ENCODE data around the gene CFAP61. TPM values are rescaled to one million over a fixed set of nuclear protein-coding genes. Genes with fewer than 3 reads are reported as not detected.

CFAP61 gene
- total RNA-seq, 6 donors from 2014 or later = 0.37 to 14.3 (median 6.1) TPM

- Histone ChIP-seq H3K27me3 (no peaks in the 10 kb centered on the region), H3K4me1 (no peaks in the 10 kb centered on the region), H3K27ac (no peak overlapping the region), H3K4me3 (no peak overlapping the region), H3K9me3 (no peaks in the 10 kb centered on the region), H3K36me3 (no peaks in the 10 kb centered on the region)
- DNase-seq (no peak), ATAC-seq (ENCODE audit: low FRiP score in 2 of 2) (no peak)
- TF ChIP-seq POLR2AphosphoS5 (IDR thresholded peaks at IDR 0.05) = no peak
- TF ChIP-seq CTCF (IDR thresholded peaks at IDR 0.05) = no peak
- TF ChIP-seq POLR2A (IDR thresholded peaks at IDR 0.05) = no peak
- TF ChIP-seq EP300 (IDR thresholded peaks at IDR 0.05) = no peak
- WGBS, 2 donors = 52 to 53% methylated on average over 6 of the region's 6 CpGs
Observed at GRCh38 chr20:20253744-20254330, 201.5 kb downstream of the CFAP61 start.

DNA sequence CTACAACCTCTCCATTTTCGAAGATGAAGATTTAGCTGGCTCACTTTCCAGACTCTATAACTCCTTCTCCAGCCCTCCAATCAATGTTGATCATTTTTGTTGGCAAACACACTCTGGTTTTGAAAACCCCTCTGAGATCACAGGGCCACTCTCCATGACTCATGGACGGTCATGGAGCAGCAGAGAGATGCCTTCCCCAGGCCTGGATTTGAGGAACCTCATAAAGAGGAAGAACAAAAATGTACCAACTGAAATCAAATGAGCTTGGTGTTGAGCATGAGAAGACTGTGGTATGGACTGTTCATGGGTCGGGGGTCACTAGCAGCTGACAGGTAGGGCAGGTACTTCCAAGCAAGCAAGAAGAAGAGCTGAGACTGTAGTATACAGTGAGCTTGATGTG, 202.8 kb downstream of the CFAP61 start:
- peak; percentile 31 to 76 for ATAC-seq (ENCODE audit: low FRiP score in 2 of 2)
- TF ChIP-seq POLR2A (IDR thresholded peaks at IDR 0.05) (peak in 1 of 4 donors; percentile 18), EP300 (IDR thresholded peaks at IDR 0.05) (no peak)
- DNase-seq = peak in 1 of 2 donors; percentile 54

DNA sequence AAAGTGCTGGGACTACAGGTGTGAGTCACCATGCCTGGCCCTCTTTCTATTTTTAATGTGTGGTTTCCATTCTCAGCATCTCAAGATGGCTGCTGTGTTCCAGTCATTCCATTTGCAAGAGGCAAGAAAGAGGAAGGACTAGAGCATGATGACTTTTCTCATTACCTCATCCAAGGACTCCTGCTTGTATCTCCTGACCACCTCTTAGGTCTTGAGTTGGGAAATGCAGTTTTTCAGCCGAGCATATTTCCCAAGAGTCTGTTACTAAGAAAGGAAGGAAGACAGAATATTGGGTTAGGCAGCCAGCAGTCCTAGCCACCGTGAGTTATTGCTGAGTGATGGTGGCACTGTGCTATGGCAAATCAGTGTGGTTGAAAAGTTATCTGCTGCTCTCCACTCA, 207.2 kb downstream of the CFAP61 start:
- Histone ChIP-seq H3K27ac (peak overlapping the region in 1 of 4 donors; percentile 7), H3K36me3 (no peaks in the 10 kb centered on the region), H3K27me3 (no peaks in the 10 kb centered on the region), H3K4me3 (no peak overlapping the region), H3K4me1 (no peaks in the 10 kb centered on the region), H3K9me3 (no peaks in the 10 kb centered on the region)
- 28 to 54% methylated on average over 2 of the region's 2 CpGs for WGBS, 2 donors
- TF ChIP-seq POLR2A (IDR thresholded peaks at IDR 0.05) = peak in 1 of 4 donors; percentile 34
- TF ChIP-seq CTCF (IDR thresholded peaks at IDR 0.05) = no peak
- TF ChIP-seq POLR2AphosphoS5 (IDR thresholded peaks at IDR 0.05) = peak in 1 of 2 donors; percentile 48
- TF ChIP-seq EP300 (IDR thresholded peaks at IDR 0.05) = peak in 2 of 4 donors; percentile 3 to 18
- ATAC-seq (ENCODE audit: low FRiP score in 2 of 2) (peak in 1 of 2 donors; percentile 65), DNase-seq (peak in 1 of 2 donors; percentile 30)

More for the DNA sequence above, 202.8 kb downstream of the CFAP61 start:
- Histone ChIP-seq H3K27ac (peak overlapping the region in 1 of 4 donors; percentile 30), H3K4me1 (no peaks in the 10 kb centered on the region), H3K4me3 (no peak overlapping the region), H3K9me3 (no peaks in the 10 kb centered on the region), H3K36me3 (no peaks in the 10 kb centered on the region), H3K27me3 (no peaks in the 10 kb centered on the region)
- 63 to 72% methylated on average over 3 of the region's 3 CpGs for WGBS, 2 donors

GRCh38 chr20:20261159-20261558, 208.8 kb downstream of the CFAP61 start:
- Histone ChIP-seq H3K27ac (peak overlapping the region in 3 of 4 donors; percentile 10 to 42 (median 41)), H3K4me1 (no peaks in the 10 kb centered on the region), H3K36me3 (no peaks in the 10 kb centered on the region), H3K9me3 (no peaks in the 10 kb centered on the region), H3K27me3 (no peaks in the 10 kb centered on the region), H3K4me3 (no peak overlapping the region)
- TF ChIP-seq POLR2AphosphoS5 (IDR thresholded peaks at IDR 0.05) (no peak), CTCF (IDR thresholded peaks at IDR 0.05) (no peak), POLR2A (IDR thresholded peaks at IDR 0.05) (no peak), EP300 (IDR thresholded peaks at IDR 0.05) (no peak)
- ATAC-seq (ENCODE audit: low FRiP score in 2 of 2) (peak in 1 of 2 donors; percentile 73), DNase-seq (peak in 1 of 2 donors; percentile 51)
- WGBS, 2 donors = 36 to 38% methylated on average over 1 of the region's 1 CpG

DNA sequence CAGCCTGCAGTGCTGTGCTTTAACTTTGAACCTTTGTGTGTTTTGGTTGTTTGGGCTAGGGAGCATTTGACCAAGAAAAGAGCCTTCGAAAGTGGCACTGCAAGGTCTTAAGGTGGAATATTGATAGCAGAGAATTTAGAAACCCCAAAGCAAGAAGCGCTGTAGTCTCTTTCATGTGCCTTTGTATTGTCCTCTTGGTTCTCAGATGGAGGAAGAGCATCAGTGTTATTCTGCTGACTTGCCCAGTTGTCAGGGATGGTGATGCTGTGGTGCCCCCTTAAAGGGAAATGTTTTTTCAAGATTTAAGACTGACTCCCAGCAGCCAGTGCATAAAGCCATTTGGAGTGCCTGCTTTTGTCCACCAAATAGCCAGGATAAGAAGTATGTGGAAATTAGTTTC, 212.9 kb downstream of the CFAP61 start:
- Histone ChIP-seq H3K4me3 (no peak overlapping the region), H3K36me3 (no peaks in the 10 kb centered on the region), H3K9me3 (no peaks in the 10 kb centered on the region), H3K4me1 (no peaks in the 10 kb centered on the region), H3K27ac (no peak overlapping the region), H3K27me3 (no peaks in the 10 kb centered on the region)
- DNase-seq = no peak
- no peak for ATAC-seq (ENCODE audit: low FRiP score in 2 of 2)
- 68 to 69% methylated on average over 2 of the region's 2 CpGs for WGBS, 2 donors
- no peak for TF ChIP-seq CTCF (IDR thresholded peaks at IDR 0.05)
- no peak for TF ChIP-seq POLR2A (IDR thresholded peaks at IDR 0.05)
- no peak for TF ChIP-seq POLR2AphosphoS5 (IDR thresholded peaks at IDR 0.05)
- no peak for TF ChIP-seq EP300 (IDR thresholded peaks at IDR 0.05)
